Measurements from ENCODE around the gene DMD.
"Not testable (repeated sequence)": the region's sequence is repeated elsewhere in the genome, so short reads cannot be mapped to it uniquely, and the experiment has no call there.

DMD gene

DNA sequence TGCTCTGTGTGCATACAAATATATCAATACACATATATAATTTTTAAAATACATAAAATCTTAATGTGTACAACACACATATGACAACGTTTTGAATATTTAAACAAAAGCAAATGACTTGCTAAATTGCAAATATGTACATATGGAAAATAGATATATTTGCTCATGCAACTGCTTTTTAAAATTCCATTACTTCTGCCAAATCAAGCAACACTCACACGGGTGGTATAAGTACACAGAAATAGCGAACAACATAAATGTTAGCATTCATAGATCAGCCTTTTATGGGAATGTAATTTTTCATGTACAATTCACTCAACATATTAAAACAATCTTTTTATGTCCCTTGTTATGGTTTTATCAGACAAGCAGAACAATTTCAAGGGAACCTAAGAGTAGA lies 116.3 kb downstream of the DMD start:
- DNase-seq (ENCODE audit: low read depth): no peak
- no peak for TF ChIP-seq CTCF (IDR thresholded peaks at IDR 0.05; ENCODE audit: insufficient read depth, low read depth, low read length, missing control alignments)
- no peak overlapping the region for H3K4me3 ChIP-seq (ENCODE audit: low read length)

DNA sequence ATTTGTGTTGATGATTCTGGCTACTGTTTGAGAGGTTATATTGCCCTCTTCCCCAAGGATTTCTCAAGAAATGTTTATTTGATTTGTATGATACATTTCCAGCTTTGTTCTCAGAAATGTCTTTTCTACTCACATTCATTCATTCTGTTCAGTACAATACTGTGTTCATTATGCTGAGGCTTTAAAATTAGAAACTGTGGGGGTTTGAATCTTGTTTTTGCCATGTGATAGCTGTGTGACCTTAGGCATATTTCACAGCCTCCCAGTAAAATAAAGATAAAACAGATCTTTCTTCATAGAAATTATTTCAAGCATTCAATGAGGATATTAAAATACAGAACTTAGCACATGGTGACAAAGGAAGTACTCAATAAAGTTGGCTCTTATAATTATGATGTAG lies 123.9 kb downstream of the DMD start:
- no peak overlapping the region for H3K4me3 ChIP-seq (ENCODE audit: low read length)
- TF ChIP-seq CTCF (IDR thresholded peaks at IDR 0.05; ENCODE audit: insufficient read depth, low read depth, low read length, missing control alignments): no peak

GRCh38 chrX:33086886-33087285 lies 124.5 kb downstream of the DMD start:
- H3K4me3 ChIP-seq (ENCODE audit: low read length): no peak overlapping the region
- DNase-seq (ENCODE audit: low read depth): no peak
- TF ChIP-seq CTCF (IDR thresholded peaks at IDR 0.05; ENCODE audit: insufficient read depth, low read depth, low read length, missing control alignments): no peak

More for the DNA sequence above, 123.9 kb downstream of the DMD start:
- DNase-seq (ENCODE audit: low read depth): no peak

DNA sequence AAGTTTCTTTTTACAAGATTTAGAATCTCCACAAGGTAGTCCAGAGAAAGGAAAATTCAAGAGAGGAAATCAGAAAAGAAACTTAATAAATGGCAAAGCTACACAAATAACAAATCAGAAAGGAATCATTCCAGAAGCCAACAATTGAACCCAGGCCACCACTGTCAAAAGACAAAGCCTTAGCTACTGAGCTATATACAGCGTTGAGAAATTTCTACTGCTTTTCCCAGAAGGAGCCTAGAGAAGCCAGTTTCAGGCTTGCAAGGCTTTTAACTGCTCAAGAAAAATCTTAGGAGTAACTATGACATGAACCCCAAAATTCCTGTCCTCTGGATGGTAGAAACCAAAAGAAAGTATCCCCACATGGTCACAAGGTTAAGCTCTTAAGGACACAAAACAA lies 129.0 kb downstream of the DMD start:
- no peak for TF ChIP-seq CTCF (IDR thresholded peaks at IDR 0.05; ENCODE audit: insufficient read depth, low read depth, low read length, missing control alignments)
- H3K4me3 ChIP-seq (ENCODE audit: low read length): no peak overlapping the region
- no peak for DNase-seq (ENCODE audit: low read depth)

DNA sequence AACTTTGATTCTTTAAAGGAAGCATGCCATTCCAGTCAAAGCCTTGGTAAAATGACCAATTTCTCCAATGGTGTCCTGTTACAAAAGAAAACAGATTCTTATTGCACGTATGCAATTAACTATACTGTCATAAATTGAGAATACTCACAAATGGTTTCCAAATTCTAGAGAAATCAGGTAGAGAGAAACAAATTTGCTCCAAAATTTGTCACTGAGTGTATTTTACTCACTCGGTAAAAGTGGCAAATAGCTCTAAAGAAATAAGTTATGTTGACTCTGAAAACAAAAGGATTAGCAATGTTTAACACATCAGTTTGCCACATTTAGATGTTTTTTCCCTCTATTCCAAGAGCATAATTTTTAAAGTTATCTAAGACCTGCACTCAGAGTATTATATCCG lies 133.1 kb downstream of the DMD start:
- no peak overlapping the region for H3K4me3 ChIP-seq (ENCODE audit: low read length)
- DNase-seq (ENCODE audit: low read depth): no peak
- no peak for TF ChIP-seq CTCF (IDR thresholded peaks at IDR 0.05; ENCODE audit: insufficient read depth, low read depth, low read length, missing control alignments)

DNA sequence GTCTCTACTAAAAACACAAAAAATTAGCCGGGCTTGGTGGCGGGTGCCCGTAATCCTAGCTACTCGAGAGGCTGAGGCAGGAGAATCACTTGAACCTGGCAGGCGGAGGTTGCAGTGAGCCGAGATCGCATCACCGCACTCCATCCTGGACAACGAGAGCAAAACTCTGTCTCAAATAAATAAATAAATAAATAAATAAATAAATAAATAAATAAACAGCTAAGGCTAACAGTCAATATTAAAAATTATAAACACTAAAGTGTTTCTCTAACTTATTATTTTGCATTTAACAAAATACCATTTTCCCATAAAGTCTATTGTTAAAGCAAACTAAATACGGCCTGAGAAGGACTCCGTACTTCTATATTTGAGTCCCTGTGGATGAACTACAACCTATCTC lies 137.7 kb downstream of the DMD start:
- not testable (repeated sequence) for DNase-seq (ENCODE audit: low read depth); H3K4me3 ChIP-seq (ENCODE audit: low read length)

GRCh38 chrX:33065415-33065814 lies 145.9 kb downstream of the DMD start:
- H3K4me3 ChIP-seq (ENCODE audit: low read length): no peak overlapping the region
- no peak for TF ChIP-seq CTCF (IDR thresholded peaks at IDR 0.05; ENCODE audit: insufficient read depth, low read depth, low read length, missing control alignments)
- no peak for DNase-seq (ENCODE audit: low read depth)

- no peak for DNase-seq (ENCODE audit: low read depth)
- TF ChIP-seq CTCF (IDR thresholded peaks at IDR 0.05; ENCODE audit: insufficient read depth, low read depth, low read length, missing control alignments): no peak
- H3K4me3 ChIP-seq (ENCODE audit: low read length): no peak overlapping the region
Observed at GRCh38 chrX:33062041-33062440, 149.3 kb downstream of the DMD start.
